K562 (cell line): Measurements from ENCODE around the gene ERICH2. TPM values are rescaled to one million over a fixed set of nuclear protein-coding genes. Genes with fewer than 3 reads are reported as not detected.

Source experiments
- ARHGAP35 ChIP-seq: fragments of 450-650 bp; IDR thresholded peaks from 2 replicates; pipeline ENCODE4 v1.6.1; 2018; ENCODE audit not compliant: partially characterized antibody
- HDAC1 ChIP-seq, 2 experiments: fragments of 450-650 bp; IDR thresholded peaks; 2 replicates each; pipeline ENCODE4 v1.6.1; 2016 to 2017; ENCODE audit warnings: inconsistent platforms in 1 of 2, mild to moderate bottlenecking in 1 of 2, moderate library complexity in 1 of 2
- HDAC6 ChIP-seq: IDR thresholded peaks from 2 replicates; pipeline ENCODE4 v1.6.1; 2012; ENCODE audit warnings: low read depth, mild to moderate bottlenecking, control low read depth, inconsistent platforms, low read length, moderate library complexity
- KDM5B ChIP-seq: fragments of 200-600 bp; sonication (generic); IDR thresholded peaks from 2 replicates; pipeline ENCODE4 v1.6.1; 2012; ENCODE audit warnings: low read depth, mild to moderate bottlenecking, moderate library complexity, low read length, control low read depth, inconsistent platforms; ENCODE audit not compliant: insufficient replicate concordance
- LCOR ChIP-seq: sonication (generic); formaldehyde crosslinking; IDR thresholded peaks from 2 replicates; pipeline ENCODE4 v1.8.0; 2022; ENCODE audit warnings: mild to moderate bottlenecking, missing genetic modification reagents
- MEIS2 ChIP-seq: fragments of 450-650 bp; IDR thresholded peaks from 2 replicates; pipeline ENCODE4 v1.6.1; 2014; ENCODE audit warnings: mild to moderate bottlenecking; ENCODE audit not compliant: partially characterized antibody
- POLR2AphosphoS5 ChIP-seq: IDR thresholded peaks from 2 replicates; pipeline ENCODE4 v1.6.1; 2011; ENCODE audit warnings: mild to moderate bottlenecking, low read depth, low read length, moderate library complexity; ENCODE audit not compliant: control insufficient read depth, insufficient read depth
- POLR2B ChIP-seq: fragments of 450-650 bp; IDR thresholded peaks from 2 replicates; pipeline ENCODE4 v1.6.1; 2018; ENCODE audit warnings: low read depth; ENCODE audit not compliant: partially characterized antibody
- SAFB ChIP-seq: fragments of 200-400 bp; formaldehyde crosslinking; IDR thresholded peaks from 2 replicates; pipeline ENCODE4 v1.6.1; 2017; ENCODE audit warnings: low read depth, low read length, borderline replicate concordance
- SMARCB1 ChIP-seq: IDR thresholded peaks from 2 replicates; pipeline ENCODE4 v1.6.1; 2011; ENCODE audit warnings: improper control_type of control experiment, low read depth; ENCODE audit not compliant: insufficient read length
- TRIM24 ChIP-seq, 2 experiments: fragments of 450-650 bp; IDR thresholded peaks; 2 replicates each; pipeline ENCODE4 v1.6.1; 2016
- ZNF232 ChIP-seq: sonication (generic); formaldehyde crosslinking; IDR thresholded peaks from 2 replicates; pipeline ENCODE4 v1.8.0; 2022; ENCODE audit warnings: mild to moderate bottlenecking, missing genetic modification reagents
- ZNF551 ChIP-seq: fragments of 250-450 bp; sonication (Bioruptor Pico); IDR thresholded peaks from 2 replicates; pipeline ENCODE4 v1.5.0; 2021; ENCODE audit warnings: mild to moderate bottlenecking, moderate library complexity
- ZNF696 ChIP-seq: fragments of 250-450 bp; sonication (Bioruptor Pico); conservative IDR thresholded peaks from 2 replicates; pipeline ENCODE4 v1.4.0; 2020; ENCODE audit warnings: mild to moderate bottlenecking, moderate library complexity
- ZNF76 ChIP-seq: fragments of 250-450 bp; sonication (Bioruptor Pico); IDR thresholded peaks from 2 replicates; pipeline ENCODE4 v1.4.0; 2020; ENCODE audit warnings: mild to moderate bottlenecking, moderate library complexity, borderline replicate concordance
- polyA plus RNA-seq, 8 experiments: library from polyadenylated mRNA; depleted of rRNA in 4 of 8; stranded (reverse) in 5 of 8; unstranded in 3 of 8; fragments of >200 nt; fragmentation: Nextera tagmentation in 2 of 8; fragmentation: Illumina TruSeq in 1 of 8; extraction: Ambion mirVana in 2 of 8; extraction: Trizol in 1 of 8; gene quantifications; 2 replicates each; pipeline versions ENCODE4 v1.2.1 to v1.2.3, GENCODE V29; 2011 to 2014; ENCODE audit warnings: inconsistent platforms in 1 of 8, missing spikeins in 1 of 8
- total RNA-seq, 7 experiments: library from RNA; depleted of rRNA in 6 of 7; stranded (reverse); fragments of >200 nt in 6 of 7; fragmentation: Illumina TruSeq in 2 of 7; extraction: Trizol in 2 of 7; gene quantifications; 2 replicates each; pipeline versions ENCODE4 v1.2.1 to v1.2.3, GENCODE V29; 2011 to 2021; ENCODE audit warnings: low replicate concordance in 1 of 7
- TF ChIP-seq, protein P1 (sequence below): sonication (generic); formaldehyde crosslinking; IDR thresholded peaks from 2 replicates; pipeline ENCODE4 v1.8.0; 2022; ENCODE audit warnings: missing genetic modification reagents, mild to moderate bottlenecking, borderline replicate concordance
- TF ChIP-seq, protein P2 (sequence below): sonication (generic); formaldehyde crosslinking; IDR thresholded peaks from 2 replicates; pipeline ENCODE4 v1.9.0; 2022; ENCODE audit warnings: mild to moderate bottlenecking, missing genetic modification reagents
- TF ChIP-seq, protein P3 (sequence below): sonication (generic); formaldehyde crosslinking; IDR thresholded peaks from 2 replicates; pipeline ENCODE4 v1.5.0; 2020; ENCODE audit warnings: missing genetic modification reagents
- TF ChIP-seq, protein P4 (sequence below): fragments of 450-650 bp; conservative IDR thresholded peaks from 2 replicates; pipeline ENCODE4 v1.6.1; 2016; ENCODE audit warnings: missing genetic modification characterization, low read depth, mild to moderate bottlenecking, missing compliant biosample characterization, moderate library complexity
- TF ChIP-seq, protein P5 (sequence below): sonication (generic); formaldehyde crosslinking; IDR thresholded peaks from 2 replicates; pipeline ENCODE4 v1.8.1; 2023; ENCODE audit warnings: mild to moderate bottlenecking, missing genetic modification reagents

The ERICH2 gene
- total and polyA plus RNA-seq, 9 of the 15 experiments (the other 6 are each of a cell fraction or from before 2014, with no cell fraction given), result 0.85 to 2.4 (median 1.6) TPM

DNA sequence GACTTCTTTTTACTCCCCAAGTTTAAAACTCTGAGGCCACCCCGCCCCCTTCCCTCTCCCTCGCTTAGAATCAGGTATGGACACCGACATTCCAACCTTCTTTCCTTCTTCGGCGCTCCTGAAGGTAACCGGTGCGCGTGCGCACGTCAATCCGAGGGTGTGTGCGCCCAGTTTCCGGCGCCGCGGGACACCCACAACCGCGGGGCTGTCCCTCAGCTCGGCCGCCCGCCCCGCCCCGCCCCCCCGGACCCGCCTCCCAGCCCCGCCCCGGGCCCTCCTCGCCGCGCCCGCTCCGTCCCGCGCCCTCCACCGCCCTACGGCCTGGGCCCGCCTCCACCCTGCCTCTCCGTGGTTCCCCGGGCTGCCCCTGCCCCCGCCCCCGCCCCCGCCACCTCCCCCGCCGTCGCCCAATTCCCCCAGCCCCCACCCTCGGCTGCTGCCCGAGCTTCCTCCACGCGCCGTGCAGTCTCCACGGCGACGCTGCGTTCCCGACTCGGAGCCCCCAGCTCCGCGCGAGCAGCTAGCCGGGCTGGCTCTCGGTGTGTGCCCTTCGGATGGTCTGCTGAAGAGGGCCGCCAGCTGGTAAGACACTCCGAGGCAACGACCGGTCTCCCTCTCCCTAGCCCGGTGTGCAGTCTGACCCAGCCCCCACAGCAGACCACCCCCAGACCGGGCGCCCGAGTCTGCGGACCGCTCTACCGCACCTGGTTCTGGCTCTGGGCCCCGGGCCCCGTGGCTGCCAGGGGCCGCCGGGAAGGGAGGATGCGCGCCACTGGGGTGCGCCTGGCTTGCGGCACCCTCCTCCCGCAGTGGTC is 635 bp downstream of the ERICH2 start (continued):
- TF ChIP-seq TRIM24 (IDR thresholded peaks at IDR 0.05), result 0 out of 4 replicates have a peak, but pooled peaks of 1 of the 2 experiments have one; percentile 13
- TF ChIP-seq, protein P1, sequence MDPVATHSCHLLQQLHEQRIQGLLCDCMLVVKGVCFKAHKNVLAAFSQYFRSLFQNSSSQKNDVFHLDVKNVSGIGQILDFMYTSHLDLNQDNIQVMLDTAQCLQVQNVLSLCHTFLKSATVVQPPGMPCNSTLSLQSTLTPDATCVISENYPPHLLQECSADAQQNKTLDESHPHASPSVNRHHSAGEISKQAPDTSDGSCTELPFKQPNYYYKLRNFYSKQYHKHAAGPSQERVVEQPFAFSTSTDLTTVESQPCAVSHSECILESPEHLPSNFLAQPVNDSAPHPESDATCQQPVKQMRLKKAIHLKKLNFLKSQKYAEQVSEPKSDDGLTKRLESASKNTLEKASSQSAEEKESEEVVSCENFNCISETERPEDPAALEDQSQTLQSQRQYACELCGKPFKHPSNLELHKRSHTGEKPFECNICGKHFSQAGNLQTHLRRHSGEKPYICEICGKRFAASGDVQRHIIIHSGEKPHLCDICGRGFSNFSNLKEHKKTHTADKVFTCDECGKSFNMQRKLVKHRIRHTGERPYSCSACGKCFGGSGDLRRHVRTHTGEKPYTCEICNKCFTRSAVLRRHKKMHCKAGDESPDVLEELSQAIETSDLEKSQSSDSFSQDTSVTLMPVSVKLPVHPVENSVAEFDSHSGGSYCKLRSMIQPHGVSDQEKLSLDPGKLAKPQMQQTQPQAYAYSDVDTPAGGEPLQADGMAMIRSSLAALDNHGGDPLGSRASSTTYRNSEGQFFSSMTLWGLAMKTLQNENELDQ (CRISPR knock-in tag), result no peak
- peak; percentile 65 for TF ChIP-seq KDM5B
- TF ChIP-seq ZNF696 (CRISPR knock-in tag), result no peak
- peak; percentile 16 for TF ChIP-seq ARHGAP35
- TF ChIP-seq SMARCB1, result no peak
- peak; percentile 84 for TF ChIP-seq LCOR (CRISPR knock-in tag)
- peak; percentile 52; the same call in 1 of the 2 replicates for TF ChIP-seq ZNF76 (CRISPR knock-in tag)
- TF ChIP-seq POLR2AphosphoS5, result peak; percentile 54; the same call in 1 of the 2 replicates
- TF ChIP-seq, protein P2, sequence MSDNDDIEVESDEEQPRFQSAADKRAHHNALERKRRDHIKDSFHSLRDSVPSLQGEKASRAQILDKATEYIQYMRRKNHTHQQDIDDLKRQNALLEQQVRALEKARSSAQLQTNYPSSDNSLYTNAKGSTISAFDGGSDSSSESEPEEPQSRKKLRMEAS (CRISPR knock-in tag), result peak; percentile 80
- peak; percentile 80 for TF ChIP-seq POLR2B
- TF ChIP-seq, protein P3, sequence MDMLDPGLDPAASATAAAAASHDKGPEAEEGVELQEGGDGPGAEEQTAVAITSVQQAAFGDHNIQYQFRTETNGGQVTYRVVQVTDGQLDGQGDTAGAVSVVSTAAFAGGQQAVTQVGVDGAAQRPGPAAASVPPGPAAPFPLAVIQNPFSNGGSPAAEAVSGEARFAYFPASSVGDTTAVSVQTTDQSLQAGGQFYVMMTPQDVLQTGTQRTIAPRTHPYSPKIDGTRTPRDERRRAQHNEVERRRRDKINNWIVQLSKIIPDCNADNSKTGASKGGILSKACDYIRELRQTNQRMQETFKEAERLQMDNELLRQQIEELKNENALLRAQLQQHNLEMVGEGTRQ (CRISPR knock-in tag), result no peak
- no peak for TF ChIP-seq ZNF551 (CRISPR knock-in tag)
- peak; percentile 74 for TF ChIP-seq MEIS2
- peak in 1 of 2 experiments; percentile 88; a peak in 2 of 4 replicates for TF ChIP-seq HDAC1 (IDR thresholded peaks at IDR 0.05)
- peak; percentile 71; the same call in 1 of the 2 replicates for TF ChIP-seq SAFB
- TF ChIP-seq ZNF232 (CRISPR knock-in tag), result no peak
- no peak for TF ChIP-seq HDAC6
- TF ChIP-seq, protein P4, sequence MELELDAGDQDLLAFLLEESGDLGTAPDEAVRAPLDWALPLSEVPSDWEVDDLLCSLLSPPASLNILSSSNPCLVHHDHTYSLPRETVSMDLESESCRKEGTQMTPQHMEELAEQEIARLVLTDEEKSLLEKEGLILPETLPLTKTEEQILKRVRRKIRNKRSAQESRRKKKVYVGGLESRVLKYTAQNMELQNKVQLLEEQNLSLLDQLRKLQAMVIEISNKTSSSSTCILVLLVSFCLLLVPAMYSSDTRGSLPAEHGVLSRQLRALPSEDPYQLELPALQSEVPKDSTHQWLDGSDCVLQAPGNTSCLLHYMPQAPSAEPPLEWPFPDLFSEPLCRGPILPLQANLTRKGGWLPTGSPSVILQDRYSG (tag), result no peak
- TF ChIP-seq, protein P5, sequence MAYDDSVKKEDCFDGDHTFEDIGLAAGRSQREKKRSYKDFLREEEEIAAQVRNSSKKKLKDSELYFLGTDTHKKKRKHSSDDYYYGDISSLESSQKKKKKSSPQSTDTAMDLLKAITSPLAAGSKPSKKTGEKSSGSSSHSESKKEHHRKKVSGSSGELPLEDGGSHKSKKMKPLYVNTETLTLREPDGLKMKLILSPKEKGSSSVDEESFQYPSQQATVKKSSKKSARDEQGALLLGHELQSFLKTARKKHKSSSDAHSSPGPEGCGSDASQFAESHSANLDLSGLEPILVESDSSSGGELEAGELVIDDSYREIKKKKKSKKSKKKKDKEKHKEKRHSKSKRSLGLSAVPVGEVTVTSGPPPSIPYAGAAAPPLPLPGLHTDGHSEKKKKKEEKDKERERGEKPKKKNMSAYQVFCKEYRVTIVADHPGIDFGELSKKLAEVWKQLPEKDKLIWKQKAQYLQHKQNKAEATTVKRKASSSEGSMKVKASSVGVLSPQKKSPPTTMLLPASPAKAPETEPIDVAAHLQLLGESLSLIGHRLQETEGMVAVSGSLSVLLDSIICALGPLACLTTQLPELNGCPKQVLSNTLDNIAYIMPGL, result no peak
